Endodermal cell (in vitro differentiated cells): Measurements from ENCODE around the gene IPO5. TPM values are rescaled to one million over a fixed set of nuclear protein-coding genes. Genes with fewer than 3 reads are reported as not detected.

ENCODE experiments used
- DNase-seq: peaks from one replicate; pipeline ENCODE4 v3.0.0-alpha.2; 2017
- H3K27ac ChIP-seq: 2 replicates; pipeline ENCODE4 v1.5.1; 2013; ENCODE audit warnings: mild to moderate bottlenecking, low read depth, low read length, moderate library complexity
- H3K27me3 ChIP-seq: 2 replicates; pipeline ENCODE4 v1.6.1; 2013; ENCODE audit warnings: mild to moderate bottlenecking, low read length, moderate library complexity; ENCODE audit not compliant: insufficient read depth, control insufficient read depth, poor library complexity, severe bottlenecking
- H3K36me3 ChIP-seq: 2 replicates; pipeline ENCODE4 v1.7.0; 2013; ENCODE audit warnings: mild to moderate bottlenecking, low read length, moderate library complexity; ENCODE audit not compliant: control insufficient read depth, insufficient read depth
- H3K4me1 ChIP-seq: one replicate; pipeline ENCODE4 v1.7.0; 2013; ENCODE audit warnings: low read length; ENCODE audit not compliant: control insufficient read depth, insufficient read depth
- H3K4me3 ChIP-seq: 2 replicates; pipeline ENCODE4 v1.5.1; 2013; ENCODE audit warnings: mild to moderate bottlenecking, low read length, moderate library complexity
- H3K9ac ChIP-seq: 2 replicates; pipeline ENCODE4 v1.6.1; 2013; ENCODE audit warnings: mild to moderate bottlenecking, low read length, moderate library complexity; ENCODE audit not compliant: poor library complexity, severe bottlenecking; ENCODE audit errors: extremely low read depth
- H3K9me3 ChIP-seq: 2 replicates; pipeline ENCODE4 v1.6.1; 2013; ENCODE audit warnings: mild to moderate bottlenecking, low read length, moderate library complexity; ENCODE audit not compliant: control insufficient read depth
- H3K27ac Mint-ChIP-seq: 2 replicates; pipeline ENCODE4 v1.8.0; 2020; ENCODE audit warnings: mixed read lengths
- H3K27me3 Mint-ChIP-seq: 2 replicates; pipeline ENCODE4 v1.8.0; 2021; ENCODE audit warnings: mild to moderate bottlenecking, mixed read lengths; ENCODE audit not compliant: insufficient read depth
- H3K36me3 Mint-ChIP-seq: 2 replicates; pipeline ENCODE4 v1.8.0; 2020; ENCODE audit warnings: low read depth, mixed read lengths
- H3K4me1 Mint-ChIP-seq: 2 replicates; pipeline ENCODE4 v1.8.0; 2020; ENCODE audit warnings: mixed read lengths
- H3K4me3 Mint-ChIP-seq: 2 replicates; pipeline ENCODE4 v1.8.0; 2020; ENCODE audit warnings: mild to moderate bottlenecking, moderate library complexity, mixed read lengths
- H3K9me3 Mint-ChIP-seq: 2 replicates; pipeline ENCODE4 v1.8.0; 2020; ENCODE audit warnings: mild to moderate bottlenecking, mixed read lengths
- WGBS, 2 experiments: methylation state at CpG; one replicate each; pipeline versions ENCODE4 v1.1.5 to v1.1.7; 2013; ENCODE audit warnings: missing lambda C conversion rate in 2 of 2, mixed read lengths in 1 of 2; ENCODE audit not compliant: insufficient coverage in 1 of 2, insufficient read length in 1 of 2; 5-methylcytosine and 5-hydroxymethylcytosine counted together
- total RNA-seq, 2 donors: library from RNA; stranded (reverse); fragmentation: NEBNext Ultra II Directional in 1 of 2; extraction: Animal tissue kit (Norgen Biotek cat#: 25700) in 1 of 2; gene quantifications; 2 replicates in 1 of 2; 3 replicates in 1 of 2; pipeline ENCODE4 v1.2.1, GENCODE V29; 2021
- TF ChIP-seq, protein P1 (sequence below): fragments of 200-600 bp; sonication (generic); conservative IDR thresholded peaks from 2 replicates; pipeline ENCODE4 v1.5.0; 2021; ENCODE audit warnings: antibody characterized with exemption, mild to moderate bottlenecking

The IPO5 gene
- total RNA-seq, 2 donors from 2014 or later, result 259 to 280 TPM

- H3K36me3 Mint-ChIP-seq, result peaks cover 55% of the 10 kb centered on the region
- H3K27me3 ChIP-seq, result no peaks in the 10 kb centered on the region
- 79 to 80% methylated on average over 1 of the region's 1 CpG for WGBS, 2 experiments
- H3K4me3 Mint-ChIP-seq, result no peak overlapping the region
- H3K27ac Mint-ChIP-seq, result peak overlapping the region; percentile 87
- no peaks in the 10 kb centered on the region for H3K9me3 Mint-ChIP-seq
- H3K4me1 Mint-ChIP-seq, result peaks cover 18% of the 10 kb centered on the region
- DNase-seq, result no peak
- no peak overlapping the region for H3K4me3 ChIP-seq
- TF ChIP-seq, protein P1, sequence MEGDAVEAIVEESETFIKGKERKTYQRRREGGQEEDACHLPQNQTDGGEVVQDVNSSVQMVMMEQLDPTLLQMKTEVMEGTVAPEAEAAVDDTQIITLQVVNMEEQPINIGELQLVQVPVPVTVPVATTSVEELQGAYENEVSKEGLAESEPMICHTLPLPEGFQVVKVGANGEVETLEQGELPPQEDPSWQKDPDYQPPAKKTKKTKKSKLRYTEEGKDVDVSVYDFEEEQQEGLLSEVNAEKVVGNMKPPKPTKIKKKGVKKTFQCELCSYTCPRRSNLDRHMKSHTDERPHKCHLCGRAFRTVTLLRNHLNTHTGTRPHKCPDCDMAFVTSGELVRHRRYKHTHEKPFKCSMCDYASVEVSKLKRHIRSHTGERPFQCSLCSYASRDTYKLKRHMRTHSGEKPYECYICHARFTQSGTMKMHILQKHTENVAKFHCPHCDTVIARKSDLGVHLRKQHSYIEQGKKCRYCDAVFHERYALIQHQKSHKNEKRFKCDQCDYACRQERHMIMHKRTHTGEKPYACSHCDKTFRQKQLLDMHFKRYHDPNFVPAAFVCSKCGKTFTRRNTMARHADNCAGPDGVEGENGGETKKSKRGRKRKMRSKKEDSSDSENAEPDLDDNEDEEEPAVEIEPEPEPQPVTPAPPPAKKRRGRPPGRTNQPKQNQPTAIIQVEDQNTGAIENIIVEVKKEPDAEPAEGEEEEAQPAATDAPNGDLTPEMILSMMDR, result no peak
- no peaks in the 10 kb centered on the region for H3K27me3 Mint-ChIP-seq
- peaks cover 2% of the 10 kb centered on the region for H3K4me1 ChIP-seq
- H3K9ac ChIP-seq, result no peak overlapping the region
- peak overlapping the region; percentile 20 for H3K27ac ChIP-seq
- H3K9me3 ChIP-seq, result no peaks in the 10 kb centered on the region
- H3K36me3 ChIP-seq, result peaks cover 70% of the 10 kb centered on the region
Measured at GRCh38 chr13:98022210-98022609, 68.7 kb downstream of the IPO5 start.

GRCh38 chr13:98025480-98026025 lies 72.1 kb downstream of the IPO5 start:
- TF ChIP-seq, protein P1, result no peak
- Histone ChIP-seq H3K27me3 (no peaks in the 10 kb centered on the region), H3K9me3 (no peaks in the 10 kb centered on the region), H3K36me3 (peaks cover 36% of the 10 kb centered on the region), H3K27ac (no peak overlapping the region), H3K9ac (no peak overlapping the region), H3K4me3 (no peak overlapping the region), H3K4me1 (peaks cover 2% of the 10 kb centered on the region)
- Mint-ChIP-seq H3K9me3 (no peaks in the 10 kb centered on the region), H3K4me1 (peaks cover 26% of the 10 kb centered on the region), H3K36me3 (peaks cover 26% of the 10 kb centered on the region), H3K4me3 (no peak overlapping the region), H3K27ac (no peak overlapping the region), H3K27me3 (no peaks in the 10 kb centered on the region)
- 96 to 98% methylated on average over 6 to 7 of the region's 7 CpGs for WGBS, 2 experiments
- no peak for DNase-seq

- Mint-ChIP-seq H3K27ac (no peak overlapping the region), H3K9me3 (no peaks in the 10 kb centered on the region)
- WGBS, 2 experiments, result 89% methylated on average over 3 of the region's 3 CpGs; no CpG with 5 or more reads in 1 of the 2 experiments
Measured at GRCh38 chr13:98026457-98026857, 73.0 kb downstream of the IPO5 start.

More at GRCh38 chr13:98026457-98026857, 73.0 kb downstream of the IPO5 start:
- Mint-ChIP-seq H3K4me3 (no peak overlapping the region), H3K27me3 (no peaks in the 10 kb centered on the region), H3K4me1 (peaks cover 29% of the 10 kb centered on the region), H3K36me3 (peaks cover 20% of the 10 kb centered on the region)
- H3K9me3 ChIP-seq, result no peaks in the 10 kb centered on the region
- H3K27ac ChIP-seq, result no peak overlapping the region
- no peak overlapping the region for H3K4me3 ChIP-seq
- peak; percentile 71 for DNase-seq
- no peak overlapping the region for H3K9ac ChIP-seq
- peaks cover 2% of the 10 kb centered on the region for H3K4me1 ChIP-seq
- peaks cover 27% of the 10 kb centered on the region for H3K36me3 ChIP-seq
- TF ChIP-seq, protein P1, result no peak
- H3K27me3 ChIP-seq, result no peaks in the 10 kb centered on the region
